Islet precursor cell (in vitro differentiated cells): Measurements from ENCODE around the gene MTFR1L.

Source experiments
- DNase-seq: peaks from one replicate; pipeline ENCODE4 v3.0.0-alpha.2; 2018

The MTFR1L gene

DNA sequence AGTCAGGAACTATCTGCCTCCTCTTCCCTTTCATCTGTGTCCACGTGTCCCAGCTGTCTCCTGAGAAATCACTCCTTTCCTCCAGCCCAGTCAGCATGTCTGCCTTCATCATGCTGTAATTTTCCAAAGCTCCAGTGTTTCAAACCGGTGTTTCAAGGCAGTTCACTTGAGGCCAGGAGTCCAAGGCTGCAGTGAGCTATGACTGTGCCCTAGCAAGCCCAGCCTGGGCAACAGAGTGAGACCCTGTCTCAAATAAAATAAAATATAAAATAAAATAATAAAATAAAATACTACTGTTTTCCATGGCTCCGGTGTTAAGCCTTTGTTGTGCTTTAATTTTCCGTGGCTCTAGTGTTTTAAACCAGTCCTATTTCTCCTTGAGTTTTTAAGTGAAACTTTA, 27.6 kb upstream of the MTFR1L start:
- DNase-seq = no peak

DNA sequence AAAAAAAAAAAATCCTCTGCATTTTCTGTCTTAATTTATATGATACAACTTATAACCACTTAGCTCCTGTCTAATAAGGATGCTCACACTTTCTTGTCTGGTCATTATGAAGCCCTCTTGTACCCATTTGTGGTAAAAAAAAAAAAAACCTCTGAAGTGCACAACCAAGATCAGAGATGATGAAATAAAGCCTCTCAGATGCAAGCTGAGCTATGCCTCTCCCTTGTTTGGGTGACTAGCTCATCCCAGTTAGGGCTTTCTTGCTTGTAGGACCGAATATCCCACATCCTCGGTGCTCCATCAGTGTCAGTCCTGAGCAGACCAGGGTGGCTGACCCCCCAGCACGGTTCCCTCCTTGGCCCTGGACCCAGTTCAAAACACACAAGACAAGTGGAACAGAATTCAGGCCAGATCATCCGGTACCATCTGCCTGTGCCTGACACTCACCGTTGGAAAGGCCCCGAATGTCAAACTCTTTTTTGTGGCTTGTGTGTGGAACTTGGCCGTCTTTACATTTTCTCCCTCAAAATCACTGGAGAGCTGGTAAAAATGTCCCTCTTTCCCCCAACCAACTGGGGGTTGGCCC, 26.1 kb upstream of the MTFR1L start:
- DNase-seq = no peak

DNA sequence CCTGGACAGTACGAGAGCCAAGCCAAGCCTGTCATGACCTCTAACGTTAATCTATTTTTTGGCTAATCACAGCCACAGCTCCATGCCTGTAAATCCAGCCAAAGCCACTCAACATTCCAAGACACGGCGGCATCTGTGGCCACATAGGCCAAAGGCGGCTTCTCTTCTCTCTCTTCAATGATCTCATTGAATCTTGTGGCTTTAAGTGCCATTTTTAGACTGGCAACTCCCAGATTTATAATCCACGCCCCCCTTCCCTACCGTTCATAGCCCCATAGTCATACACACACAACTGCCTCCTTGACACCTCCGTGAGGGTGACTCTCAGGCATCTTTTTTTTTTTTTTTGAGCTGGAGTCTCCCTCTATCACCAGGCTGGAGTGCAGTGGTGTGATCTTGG, 25.4 kb upstream of the MTFR1L start:
- DNase-seq = no peak

DNA sequence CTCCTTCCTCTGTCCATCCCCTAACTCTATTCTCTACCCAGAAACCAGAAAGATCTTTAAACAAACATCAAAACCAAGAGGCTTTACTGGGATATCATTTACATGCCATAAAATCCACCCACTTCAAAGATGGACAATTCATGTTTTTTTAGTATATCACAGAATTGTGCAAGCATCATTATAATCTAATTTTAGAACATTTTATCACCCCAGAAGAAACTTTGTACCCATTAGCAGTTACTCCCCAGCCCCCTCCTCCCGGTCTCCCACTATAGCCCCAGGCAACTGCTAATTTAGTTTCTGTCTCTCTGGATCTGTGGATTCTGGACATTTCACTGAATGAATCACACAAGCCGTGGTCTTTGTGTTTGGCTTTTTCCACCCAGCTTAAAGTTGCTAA, 24.5 kb upstream of the MTFR1L start:
- DNase-seq = no peak

DNA sequence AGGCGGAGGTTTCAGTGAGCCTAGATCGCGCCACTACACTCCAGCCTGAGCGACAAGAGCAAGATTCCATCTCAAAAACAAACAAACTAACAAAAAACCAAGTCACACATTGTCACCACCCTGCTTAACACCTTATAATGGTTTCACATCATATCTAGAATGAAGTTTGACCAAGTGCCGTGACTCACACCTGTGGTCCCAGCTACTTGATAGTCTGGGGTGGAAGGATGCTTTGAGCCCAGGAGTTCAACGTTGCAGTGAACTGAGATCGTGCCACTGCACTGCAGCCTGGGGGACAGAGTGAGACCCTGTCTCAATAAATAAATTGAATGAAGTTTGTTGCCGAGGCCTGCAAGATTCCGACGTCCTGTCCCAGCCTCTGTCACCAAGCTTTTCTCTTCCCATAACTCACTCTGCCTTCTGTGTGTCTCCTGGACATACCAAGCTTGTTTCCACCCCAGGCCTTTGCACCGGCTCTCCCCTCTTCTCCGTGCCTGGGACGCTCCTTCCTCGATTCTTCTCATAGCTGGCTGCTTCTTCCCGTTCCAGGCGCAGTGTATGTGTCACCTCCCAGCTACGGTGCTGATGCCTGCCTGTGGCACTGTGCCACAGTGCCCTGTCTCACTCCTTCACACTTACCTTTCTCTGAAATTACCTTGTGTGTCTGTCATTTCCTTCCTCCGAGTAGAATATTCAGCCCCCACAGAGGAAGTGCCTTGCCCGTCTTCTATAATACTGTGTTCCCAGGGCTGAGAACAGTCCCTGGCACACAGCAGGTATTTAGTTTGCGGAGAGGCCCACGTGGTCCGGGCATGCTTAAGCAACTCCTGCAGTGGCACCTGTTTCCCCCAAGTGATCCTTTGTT, 23.6 kb upstream of the MTFR1L start:
- no peak for DNase-seq

DNA sequence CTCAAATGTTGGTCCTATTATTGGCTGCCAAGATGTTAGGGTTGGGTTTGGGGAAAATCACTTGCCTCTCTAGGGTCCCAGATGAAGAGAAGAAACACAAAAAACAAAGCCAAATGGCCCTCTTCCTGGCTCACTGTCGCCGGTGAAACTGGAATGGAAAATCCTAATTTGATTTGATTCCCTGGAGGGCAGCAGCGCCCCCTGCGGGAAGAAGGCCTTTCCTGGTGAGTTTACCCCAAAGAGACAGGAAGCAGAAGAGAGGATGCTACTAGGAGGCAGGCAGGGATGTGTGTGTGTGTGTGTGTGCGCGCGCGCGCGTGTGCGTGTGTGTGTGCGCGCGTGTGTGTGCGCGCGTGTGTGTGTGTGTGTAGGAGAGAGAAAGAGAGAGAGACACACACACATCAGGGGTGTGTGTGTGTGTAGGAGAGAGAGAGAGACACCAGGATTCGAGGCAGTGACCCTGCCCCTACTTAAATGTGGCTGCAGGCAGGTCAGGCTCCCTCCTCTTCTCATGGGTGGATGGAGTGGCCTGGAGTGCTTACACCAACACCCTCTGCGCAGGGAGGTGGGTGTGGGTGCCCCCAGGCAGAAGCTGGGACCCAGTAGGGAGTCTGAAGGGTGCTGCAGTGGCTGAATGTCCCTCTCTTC, 22.8 kb upstream of the MTFR1L start:
- peak; percentile 91 for DNase-seq

DNA sequence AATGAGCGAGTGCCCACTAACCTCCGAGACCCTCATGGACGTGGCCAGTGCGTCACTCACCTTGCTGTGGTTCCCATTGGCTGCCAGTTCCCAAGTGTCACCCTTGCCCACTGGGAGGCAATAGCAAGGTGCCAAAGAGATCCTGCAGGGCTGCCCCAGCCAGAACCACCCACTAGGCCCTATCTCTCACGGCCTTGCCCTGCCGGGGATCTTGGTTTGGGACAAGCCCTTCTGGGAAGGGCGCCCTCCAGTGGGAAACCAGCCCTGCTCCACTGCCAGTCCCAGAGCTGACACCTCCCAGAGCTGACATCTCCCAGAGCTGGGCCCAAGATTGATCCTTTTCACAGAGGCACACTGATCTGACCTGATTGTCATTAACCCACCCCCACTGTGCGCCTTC, 21.8 kb upstream of the MTFR1L start:
- DNase-seq = peak; percentile 78

DNA sequence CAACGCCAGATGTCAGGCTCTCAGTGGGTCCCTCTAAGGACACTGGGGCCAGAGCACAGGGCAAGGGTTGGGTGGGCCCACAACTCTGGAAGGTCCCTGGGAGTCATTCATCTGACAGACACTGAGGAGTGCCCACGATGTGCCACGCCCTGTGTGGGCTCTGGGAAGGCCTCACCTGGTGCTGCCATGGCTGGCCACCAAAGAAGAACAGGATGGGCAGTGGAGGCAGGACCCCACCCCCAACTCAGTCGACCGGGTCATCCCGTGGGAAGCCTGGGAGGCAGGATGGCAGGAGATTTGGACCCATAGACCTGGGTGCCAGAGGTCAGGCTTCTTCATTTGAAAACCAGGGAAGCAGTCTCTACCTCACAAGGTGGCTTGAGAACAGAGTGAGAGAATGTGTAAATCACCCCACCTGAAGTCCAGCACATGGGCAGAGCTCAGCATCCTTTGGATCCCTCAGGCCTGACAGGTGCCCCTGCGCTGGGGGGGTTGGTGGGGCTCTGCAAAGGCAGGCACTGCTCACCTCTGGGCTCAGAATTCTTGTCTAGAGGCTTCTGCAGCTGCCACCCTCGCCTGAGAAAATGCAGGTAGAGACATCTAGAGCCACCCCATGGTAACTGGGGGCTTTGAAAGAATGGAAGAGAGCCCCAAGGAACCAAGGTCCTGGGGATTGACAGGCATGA, 20.9 kb upstream of the MTFR1L start:
- DNase-seq = no peak

DNA sequence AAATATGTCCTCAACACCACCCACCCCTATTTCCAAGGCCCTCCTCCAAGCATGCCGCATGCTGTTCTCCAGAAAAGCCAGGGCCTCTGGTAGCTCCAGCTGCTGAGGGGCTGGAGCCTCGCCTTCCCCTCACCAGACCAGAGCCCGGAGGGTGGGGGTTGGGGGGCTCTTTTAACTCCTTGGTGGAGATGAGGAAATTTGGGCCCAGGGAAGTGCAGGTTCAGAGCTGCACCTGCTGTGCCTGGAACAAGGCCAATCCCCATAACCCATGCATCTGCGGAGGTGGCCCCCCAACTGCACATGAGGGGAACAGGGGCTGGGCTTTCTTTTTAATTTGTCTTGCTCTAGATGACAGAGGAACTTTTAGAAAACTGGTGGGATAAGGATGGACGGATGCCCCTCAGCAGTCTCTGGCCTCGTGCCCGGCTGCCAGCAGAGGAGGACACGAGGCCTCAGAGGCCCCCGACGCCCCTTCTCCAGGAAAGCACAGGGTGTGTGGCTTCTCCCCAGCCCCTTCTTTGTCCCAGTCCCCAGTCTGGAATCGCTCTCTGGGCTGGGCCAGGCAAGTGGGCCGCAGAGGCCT, 20.3 kb upstream of the MTFR1L start:
- no peak for DNase-seq

DNA sequence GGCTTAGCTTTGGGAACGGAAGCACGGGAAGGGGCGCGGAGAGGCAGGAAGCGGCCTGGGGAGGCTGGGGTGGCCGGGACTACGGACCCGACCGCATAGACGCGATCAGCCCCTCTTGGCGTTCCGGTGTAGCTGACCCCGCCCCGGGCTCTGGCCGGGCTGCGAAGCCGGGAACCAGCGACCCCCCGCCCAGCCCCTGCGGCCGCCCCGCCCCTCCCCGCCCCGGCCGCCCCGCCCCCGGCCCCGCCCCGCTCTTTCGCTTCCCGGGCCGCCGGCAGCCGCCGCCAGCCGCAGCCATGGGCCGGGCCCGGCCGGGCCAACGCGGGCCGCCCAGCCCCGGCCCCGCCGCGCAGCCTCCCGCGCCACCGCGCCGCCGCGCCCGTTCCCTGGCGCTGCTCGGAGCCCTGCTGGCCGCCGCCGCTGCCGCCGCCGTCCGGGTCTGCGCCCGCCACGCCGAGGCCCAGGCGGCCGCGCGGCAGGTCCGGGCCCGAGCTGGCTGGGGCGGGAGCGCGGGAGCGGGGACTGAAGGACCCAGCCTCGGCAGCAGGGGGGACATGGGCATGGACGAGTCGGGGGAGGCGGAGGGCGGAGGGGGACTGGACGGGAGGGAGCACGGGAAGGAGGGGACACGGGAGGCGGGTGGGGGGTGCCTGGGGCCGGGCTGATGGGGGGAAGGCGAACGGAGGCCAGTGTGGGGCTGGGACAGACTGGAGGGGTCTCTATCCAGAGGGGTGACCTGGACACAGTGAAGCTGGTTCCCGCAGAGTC, 19.6 kb upstream of the MTFR1L start, which contains the start of gene SELENON:
TSS of gene SELENON (plus strand) at position 259 of the 768 bp plus-strand sequence. CDS start at position 297, 38 bp downstream.
- peak; percentile 88 for DNase-seq

DNA sequence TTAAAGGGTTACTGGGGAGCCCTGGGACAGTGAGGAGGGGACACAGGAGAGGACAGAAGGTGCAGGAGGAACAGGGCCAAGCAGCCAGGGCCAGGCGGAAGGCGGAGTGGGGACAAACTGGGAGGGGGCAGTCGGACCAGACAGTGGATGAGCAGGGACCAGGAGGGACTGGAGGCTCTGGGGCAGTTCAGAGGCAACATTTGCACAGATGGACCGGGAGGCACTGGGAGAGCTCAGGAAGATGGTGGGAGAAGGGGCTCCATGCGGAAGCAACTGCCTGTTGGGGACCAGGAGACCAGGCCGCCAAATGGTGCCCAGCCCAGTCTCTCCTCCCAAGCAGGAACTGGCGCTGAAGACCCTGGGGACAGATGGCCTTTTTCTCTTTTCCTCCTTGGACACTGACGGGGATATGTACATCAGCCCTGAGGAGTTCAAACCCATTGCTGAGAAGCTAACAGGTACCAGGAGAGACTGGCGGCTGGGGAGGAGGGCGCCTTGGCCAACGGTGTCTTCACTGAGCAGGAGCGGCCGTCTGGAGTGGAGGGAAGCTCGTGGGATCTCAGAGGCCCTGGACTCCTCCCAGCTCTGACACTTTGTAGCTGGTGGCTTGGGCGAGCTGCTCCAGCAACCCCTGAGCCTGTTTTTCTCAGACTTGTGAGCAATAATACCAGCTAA, 18.9 kb upstream of the MTFR1L start:
- DNase-seq = peak; percentile 67

DNA sequence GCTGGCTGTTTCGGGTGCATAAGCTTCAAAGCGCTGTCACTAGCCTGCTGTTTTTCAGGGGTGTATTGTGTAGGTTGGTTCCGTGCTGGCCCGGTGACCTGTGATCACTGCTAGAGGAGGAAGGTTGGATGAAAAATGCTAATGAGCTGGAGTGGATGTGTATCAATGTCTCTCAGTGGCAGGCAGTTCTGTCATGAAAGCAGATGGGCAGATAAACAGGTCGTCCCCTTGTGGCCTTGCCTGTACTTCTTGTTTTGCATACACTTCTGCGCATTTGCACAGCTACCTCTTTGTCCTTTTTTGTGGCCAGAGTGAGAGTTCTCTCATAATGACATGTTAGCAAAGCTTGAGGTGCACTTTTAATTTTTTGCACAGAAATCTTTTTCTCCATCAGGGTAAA, 16.8 kb upstream of the MTFR1L start:
- no peak for DNase-seq

DNA sequence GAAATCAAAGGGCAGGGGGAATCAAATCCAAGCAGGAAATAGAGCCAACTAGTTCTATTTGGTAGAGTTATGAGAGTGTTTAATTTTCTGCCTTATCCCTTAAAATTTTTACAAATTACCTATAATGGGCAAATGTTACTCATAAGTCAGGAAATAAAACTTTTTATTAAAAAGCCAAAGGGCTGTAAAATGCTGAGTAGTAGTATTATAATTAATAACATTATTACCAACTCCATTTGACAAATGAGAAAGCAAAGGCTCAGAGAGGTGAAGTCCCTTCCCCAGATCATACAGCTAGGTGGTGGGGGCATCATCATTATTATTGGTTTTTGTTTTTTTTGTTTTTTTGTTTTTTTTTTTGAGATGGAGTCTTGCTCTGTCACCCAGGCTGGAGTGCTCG, 16.4 kb upstream of the MTFR1L start:
- no peak for DNase-seq

DNA sequence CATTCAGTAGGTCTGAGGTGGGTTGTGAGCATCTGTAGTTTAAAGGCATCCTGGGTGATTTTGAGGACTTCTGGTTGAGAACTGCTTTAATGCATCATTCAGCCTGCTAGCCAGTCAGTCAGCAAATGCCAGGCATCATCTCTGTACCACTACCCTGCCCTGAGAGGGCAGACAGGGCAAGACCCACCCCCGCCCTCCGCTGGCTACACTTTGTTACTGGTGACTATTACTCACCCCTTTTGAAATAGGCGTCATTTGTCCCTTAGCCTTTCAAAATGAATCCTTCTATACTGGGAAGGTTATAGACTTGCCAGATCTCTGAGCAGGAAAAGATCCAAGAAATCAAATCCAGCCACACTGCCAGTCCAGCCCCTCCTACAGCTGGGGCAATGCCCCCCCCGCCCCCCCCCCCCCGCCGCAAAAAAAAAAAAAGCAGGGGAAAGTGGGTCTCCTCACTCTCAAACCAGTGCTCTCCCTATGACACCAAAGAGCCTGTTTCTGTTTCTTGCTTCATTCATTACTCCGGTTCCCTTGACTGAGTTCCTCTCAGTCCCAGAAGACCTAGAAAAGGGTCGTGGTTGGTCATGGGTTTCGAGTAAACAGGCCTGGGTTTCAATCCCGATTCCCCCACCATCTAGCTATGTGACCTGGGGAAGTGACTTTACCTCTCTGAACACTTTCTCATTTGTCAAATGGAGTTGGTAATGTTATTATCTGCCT, 15.3 kb upstream of the MTFR1L start:
- DNase-seq = no peak

DNA sequence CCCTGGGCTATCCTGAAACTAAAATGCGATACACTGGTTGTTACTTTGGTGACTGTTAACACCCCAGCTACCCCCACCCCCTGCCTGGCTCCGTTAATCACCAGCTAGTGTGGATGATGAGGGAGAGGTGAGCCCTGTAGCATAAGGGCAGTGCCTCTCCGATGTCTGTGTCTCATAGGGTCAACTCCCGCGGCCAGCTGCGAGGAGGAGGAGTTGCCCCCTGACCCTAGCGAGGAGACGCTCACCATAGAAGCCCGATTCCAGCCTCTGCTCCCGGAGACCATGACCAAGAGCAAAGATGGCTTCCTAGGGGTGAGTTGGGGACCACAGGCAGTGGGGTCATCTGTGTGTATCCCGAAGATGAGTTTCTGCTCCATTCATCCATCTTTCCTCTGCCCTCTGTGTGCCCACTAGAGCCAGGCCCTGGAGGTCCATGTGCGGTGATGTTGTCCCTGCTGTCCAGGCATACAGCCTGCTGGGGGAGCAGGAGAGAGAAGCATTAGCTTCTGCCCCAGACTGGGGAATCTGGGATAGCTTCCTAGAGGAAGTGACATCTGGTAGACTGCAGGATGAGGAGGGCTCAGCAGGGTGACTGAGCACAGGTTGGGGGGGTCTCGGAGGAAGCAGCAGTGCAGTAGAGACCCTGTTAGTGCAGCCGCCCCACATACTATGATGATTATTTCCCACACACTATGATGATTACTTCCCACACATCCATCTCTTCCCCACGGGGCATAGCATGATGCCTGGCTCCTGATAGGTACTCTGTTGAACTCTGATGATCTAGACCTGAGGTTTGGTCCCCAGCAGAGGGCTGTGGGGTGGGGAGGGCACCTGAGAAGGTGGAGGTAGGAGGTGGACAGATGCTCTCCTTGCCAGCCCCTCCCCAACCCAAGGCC, 14.5 kb upstream of the MTFR1L start:
- DNase-seq = no peak

DNA sequence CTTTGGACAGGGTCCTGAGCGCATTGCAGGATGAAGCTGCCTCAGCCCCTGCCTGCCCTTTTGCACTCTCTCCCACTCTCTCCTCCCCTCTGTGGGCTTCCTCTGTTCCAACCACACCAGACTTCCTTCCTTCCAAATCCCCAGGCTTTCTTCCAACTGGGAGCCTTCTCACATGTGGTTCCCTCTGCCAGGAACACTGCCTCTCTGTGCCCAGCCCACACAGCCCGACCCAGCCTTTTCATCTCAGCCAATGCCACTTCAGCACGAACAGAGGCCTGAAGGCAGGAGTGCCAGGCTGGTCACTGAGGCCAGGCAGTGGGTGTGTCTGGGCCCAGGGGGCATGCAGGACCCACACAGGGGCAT, 13.9 kb upstream of the MTFR1L start:
- no peak for DNase-seq

DNA sequence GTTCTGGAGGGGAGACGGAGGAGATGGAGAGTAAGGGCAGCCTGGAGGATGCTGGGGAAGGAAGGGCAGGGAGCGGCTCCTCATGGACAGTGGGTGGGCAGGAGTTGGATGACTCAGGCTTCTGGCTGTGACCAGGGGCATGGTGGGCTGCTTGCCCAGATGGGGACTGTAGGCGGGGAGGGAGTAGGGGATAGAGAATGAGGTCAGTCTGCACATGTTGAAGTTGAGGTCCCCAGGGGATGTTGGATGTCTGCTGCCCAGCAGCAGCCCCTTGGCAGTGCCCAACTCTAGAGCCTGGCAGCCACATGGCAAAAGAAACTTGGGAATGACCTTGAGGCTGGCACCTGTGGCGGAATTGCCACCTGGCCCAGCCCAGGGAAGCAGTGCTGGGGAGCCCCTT, 13.3 kb upstream of the MTFR1L start:
- DNase-seq = no peak

DNA sequence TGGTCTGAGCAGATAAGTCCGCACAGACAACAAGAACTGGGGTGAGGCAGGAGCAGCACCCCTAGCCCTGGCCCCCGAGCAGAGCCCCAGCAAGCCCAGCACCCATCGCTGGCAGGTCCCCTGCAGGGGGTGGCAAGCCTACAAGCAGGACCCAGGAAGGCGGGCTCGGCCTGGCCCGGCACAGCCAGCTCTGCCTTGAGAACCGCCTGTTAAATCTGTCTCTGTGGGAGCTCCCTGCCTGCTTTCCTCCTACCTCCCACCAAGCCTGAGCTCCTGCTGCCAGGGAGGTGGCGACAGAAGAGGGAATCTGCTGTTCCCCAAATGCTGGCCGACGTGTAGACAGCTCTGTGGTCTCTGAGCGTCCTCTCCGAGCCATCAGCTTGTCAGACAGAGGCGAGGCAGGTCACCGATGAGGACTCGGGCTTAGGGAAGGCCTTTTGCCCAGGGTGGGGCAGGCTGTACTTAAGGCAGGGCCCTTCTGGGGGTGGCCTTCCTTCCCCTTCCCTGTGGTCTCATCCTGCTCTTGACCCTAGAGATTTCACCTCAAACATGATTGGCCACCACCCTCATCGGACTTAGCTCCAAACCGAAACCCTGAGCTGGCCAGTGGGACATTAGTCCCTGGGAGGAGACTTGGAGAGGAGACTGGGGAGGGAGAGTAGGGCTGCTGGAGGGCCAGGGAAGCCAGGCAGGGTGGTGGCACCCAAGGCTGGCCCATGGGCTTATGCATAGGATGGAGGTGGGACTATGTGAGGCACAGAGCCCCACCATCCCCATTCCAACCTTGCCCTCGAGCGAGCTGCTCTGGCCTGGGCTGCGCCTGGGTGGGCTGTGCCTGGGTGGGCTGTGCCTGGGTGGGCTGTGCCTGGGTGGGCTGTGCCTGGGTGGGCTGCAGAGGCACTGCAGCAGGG, 12.0 kb upstream of the MTFR1L start:
- no peak for DNase-seq
